Sigmoid colon (tissue), 4 donors: ENCODE data around the gene ESD.

ENCODE experiments used
- CTCF ChIP-seq, 4 experiments: fragments of 450-650 bp in 3 of 4; fragments of 200-600 bp in 1 of 4; IDR thresholded peaks; one replicate each; pipeline ENCODE4 v1.5.1; 2016 to 2019; ENCODE audit warnings: antibody characterized with exemption in 4 of 4, mild to moderate bottlenecking in 3 of 4, moderate library complexity in 2 of 4
- EP300 ChIP-seq, 4 donors: sonication (generic); formaldehyde crosslinking; IDR thresholded peaks; one replicate each; pipeline ENCODE4 v1.6.1; 2017; ENCODE audit warnings: antibody characterized with exemption in 4 of 4
- POLR2A ChIP-seq, 2 donors: fragments of 450-650 bp; IDR thresholded peaks; one replicate each; pipeline ENCODE4 v1.6.1; 2016; ENCODE audit warnings: antibody characterized with exemption in 2 of 2, mild to moderate bottlenecking in 2 of 2, moderate library complexity in 2 of 2

DNA sequence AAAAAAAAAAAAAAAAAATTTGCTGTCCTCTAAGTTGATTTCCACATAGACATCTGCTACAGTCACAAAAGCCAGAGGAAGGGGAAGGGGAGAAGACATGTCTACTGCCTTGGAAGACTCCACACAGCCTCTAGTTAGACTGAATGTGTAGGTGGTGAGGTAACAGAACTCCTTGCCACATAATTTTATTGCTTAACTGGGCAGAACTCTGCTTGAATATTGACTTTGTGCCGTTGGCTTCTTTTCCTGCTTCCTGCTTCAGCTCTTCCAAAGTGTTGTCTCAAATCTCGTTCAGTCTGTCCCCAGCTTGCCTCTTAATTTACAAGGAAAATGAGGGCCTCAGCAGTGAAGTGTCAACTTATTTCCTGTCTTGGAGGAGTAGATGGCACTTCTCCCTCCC lies 37.1 kb downstream of the ESD start:
- TF ChIP-seq CTCF (IDR thresholded peaks at IDR 0.05) (no peak), POLR2A (IDR thresholded peaks at IDR 0.05) (no peak), EP300 (IDR thresholded peaks at IDR 0.05) (no peak)
